GM10266 (cell line): Measurements from ENCODE around the gene IGSF6.
"Not testable (repeated sequence)": the region's sequence is repeated elsewhere in the genome, so short reads cannot be mapped to it uniquely, and the experiment has no call there.

Experiments
- DNase-seq: peaks from one replicate; pipeline ENCODE4 v3.0.0; 2012; ENCODE audit errors: extremely low spot score
- TF ChIP-seq, protein P1 (sequence below): IDR thresholded peaks from 2 replicates; pipeline ENCODE4 v1.5.1; 2012; ENCODE audit warnings: mild to moderate bottlenecking, low read depth; ENCODE audit not compliant: control insufficient read depth, insufficient read depth; ENCODE audit errors: missing control alignments

IGSF6 gene, protein sequence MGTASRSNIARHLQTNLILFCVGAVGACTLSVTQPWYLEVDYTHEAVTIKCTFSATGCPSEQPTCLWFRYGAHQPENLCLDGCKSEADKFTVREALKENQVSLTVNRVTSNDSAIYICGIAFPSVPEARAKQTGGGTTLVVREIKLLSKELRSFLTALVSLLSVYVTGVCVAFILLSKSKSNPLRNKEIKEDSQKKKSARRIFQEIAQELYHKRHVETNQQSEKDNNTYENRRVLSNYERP

DNA sequence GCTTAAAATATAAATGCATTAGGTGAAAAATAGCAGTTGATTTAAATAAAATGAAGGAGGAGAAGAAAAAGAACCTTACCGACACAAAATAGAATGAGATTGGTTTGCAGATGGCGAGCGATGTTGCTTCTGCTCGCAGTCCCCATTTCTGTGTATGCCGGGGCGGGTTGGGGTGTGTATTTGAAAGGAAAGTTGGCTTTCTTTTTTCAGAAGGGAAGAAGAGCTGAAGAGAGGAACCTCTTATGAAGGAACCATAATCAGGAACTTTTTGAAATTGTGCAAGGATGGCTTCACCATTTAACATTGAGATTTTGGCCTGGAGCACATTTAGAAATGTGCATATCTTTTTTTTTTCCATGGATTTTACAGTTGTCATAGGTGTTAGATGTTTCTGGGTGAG lies at the start of gene IGSF6:
Gene IGSF6 (minus strand): TSS at position 156 of the 400 bp plus-strand sequence. CDS start 10 bp downstream, at position 146.
- no peak for DNase-seq
- TF ChIP-seq, protein P1, sequence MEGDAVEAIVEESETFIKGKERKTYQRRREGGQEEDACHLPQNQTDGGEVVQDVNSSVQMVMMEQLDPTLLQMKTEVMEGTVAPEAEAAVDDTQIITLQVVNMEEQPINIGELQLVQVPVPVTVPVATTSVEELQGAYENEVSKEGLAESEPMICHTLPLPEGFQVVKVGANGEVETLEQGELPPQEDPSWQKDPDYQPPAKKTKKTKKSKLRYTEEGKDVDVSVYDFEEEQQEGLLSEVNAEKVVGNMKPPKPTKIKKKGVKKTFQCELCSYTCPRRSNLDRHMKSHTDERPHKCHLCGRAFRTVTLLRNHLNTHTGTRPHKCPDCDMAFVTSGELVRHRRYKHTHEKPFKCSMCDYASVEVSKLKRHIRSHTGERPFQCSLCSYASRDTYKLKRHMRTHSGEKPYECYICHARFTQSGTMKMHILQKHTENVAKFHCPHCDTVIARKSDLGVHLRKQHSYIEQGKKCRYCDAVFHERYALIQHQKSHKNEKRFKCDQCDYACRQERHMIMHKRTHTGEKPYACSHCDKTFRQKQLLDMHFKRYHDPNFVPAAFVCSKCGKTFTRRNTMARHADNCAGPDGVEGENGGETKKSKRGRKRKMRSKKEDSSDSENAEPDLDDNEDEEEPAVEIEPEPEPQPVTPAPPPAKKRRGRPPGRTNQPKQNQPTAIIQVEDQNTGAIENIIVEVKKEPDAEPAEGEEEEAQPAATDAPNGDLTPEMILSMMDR, result no peak

DNA sequence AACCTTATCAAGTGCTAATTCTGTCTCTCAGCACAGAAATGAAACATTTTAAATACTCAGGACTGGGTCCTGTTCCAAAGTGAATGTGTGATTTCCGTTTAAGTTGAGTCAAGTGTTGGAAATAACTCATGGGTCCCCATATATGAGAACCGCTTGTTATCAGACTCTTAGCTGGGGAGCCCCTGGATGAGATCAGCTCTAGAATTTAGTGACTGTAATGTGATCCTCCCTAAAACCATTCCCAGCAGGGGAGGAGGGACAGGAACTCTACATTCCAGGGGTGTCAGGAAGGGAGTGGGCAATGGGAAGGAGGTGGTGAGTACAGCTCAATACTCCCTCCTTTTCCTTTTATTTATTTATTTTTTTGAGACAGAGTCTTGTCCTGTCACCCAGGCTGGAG lies 48.9 kb upstream of the IGSF6 start:
- no peak for DNase-seq
- TF ChIP-seq, protein P1, result no peak

DNA sequence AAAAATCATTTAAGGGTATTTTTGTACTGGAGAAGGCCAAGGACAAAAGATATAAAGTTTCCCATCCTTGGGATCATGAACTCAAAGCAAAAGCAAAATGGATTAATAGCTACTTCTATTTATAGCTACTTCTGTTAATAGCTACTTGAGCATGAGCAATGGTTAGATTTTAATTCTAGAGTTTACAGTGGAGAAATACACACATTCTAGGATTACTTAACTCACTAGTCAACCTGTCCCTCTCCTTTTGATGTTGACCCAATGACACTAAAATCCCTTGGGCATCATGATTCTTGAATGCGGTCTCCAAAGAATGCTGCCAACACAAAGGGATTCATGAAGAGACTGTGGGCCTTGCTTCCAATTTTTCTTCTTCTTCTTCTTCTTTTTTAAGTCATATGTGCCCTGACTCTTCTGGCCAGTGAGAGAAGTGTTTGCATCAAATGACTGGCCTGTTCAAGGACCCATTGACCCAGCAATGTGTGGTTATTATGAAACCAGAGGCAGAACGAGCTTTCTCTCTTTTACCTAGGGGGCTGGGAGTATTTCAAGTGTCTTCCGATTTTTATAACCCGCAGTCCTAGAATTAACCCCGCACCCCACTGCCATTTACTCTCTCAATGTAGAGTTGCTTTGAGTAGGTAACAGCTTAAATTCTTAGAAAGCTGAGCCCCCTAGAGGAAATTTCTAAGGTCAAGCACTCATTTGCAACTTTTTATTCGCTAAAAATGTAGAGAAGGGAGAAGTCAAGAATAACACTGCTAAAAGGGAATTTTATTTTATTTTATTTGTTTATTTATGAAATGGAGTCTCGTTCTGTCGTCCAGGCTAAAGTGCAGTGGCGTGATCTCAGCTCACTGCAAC lies 46.0 kb upstream of the IGSF6 start:
- TF ChIP-seq, protein P1, result no peak
- DNase-seq, result no peak

DNA sequence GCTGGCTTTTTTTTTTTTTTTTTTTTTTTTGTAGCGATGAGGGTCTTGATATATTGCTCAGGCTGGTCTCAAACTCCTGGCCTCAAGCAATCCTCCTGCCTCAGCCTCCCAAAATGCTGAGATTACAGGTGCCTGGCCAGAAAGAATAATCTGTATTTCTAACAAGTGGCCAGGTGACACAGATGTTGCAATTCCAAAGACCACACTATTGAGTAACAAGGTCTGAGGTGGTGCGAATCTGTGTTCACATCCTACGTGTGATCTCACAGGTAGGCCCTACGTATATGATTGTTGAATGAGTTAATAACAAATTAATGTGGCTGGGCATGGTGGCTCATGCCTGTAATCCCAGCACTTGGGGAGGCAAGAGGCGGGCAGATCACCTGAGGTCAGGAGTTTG lies 44.6 kb upstream of the IGSF6 start:
- TF ChIP-seq, protein P1, result no peak
- no peak for DNase-seq

DNA sequence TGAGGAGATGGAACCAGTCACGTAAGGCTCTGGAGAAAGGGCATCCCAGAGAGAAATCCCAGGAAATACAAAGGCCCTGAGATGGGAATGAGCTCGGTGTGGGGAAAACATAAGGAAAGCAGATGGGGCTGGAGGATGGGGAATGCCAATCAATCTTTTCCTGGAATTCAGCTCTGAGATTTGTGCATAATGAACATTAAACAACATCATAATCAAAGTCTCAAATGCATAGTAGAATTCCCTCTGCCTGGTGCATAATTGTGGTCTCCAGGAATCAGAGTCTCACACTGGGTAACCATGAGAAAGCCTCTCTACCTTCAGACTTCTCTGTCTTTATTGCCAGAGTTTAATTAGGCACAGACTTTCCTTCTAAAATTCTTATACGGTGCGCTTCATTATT lies 42.2 kb upstream of the IGSF6 start:
- TF ChIP-seq, protein P1, result no peak
- no peak for DNase-seq

DNA sequence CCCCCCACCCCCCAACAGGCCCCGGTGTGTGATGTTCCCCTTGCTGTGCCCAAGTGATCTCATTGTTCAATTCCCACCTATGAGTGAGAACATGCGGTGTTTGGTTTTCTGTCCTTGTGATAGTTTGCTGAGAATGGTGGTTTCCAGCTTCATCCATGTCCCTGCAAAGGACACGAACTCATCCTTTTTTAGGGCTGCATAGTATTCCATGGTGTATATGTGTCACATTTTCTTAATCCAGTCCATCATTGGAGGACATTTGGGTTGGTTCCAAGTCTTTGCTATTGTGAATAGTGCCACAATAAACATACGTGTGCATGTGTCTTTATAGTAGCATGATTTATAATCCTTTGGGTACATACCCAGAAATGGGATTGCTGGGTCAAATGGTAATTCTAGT lies 38.6 kb upstream of the IGSF6 start:
- DNase-seq, result not testable (repeated sequence)

DNA sequence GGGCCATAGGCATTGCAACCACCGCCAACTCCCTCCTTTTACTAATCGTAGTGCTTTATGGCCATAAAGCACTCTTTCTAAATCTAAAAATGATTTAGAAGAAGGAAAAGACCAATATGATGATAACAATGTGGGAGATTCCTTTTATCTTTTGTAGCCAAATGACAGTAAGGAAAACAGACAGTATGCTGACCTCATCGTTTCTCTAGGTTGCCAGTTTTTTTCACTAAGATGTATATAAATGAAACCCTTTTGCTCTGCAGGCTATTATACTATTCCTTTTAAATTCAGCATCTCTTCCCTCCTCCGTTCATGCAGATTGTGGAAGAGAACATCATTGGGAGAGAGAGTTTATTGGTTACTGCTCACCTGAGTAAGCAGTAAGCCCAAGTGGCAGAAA lies 36.7 kb upstream of the IGSF6 start:
- TF ChIP-seq, protein P1, result no peak
- DNase-seq, result no peak
